A673 (cell line): Measurements from ENCODE around the gene DPM2. TPM values are rescaled to one million over a fixed set of nuclear protein-coding genes. Genes with fewer than 3 reads are reported as not detected.
A peak's percentile ranks its signal among the peaks of the same experiment; 100 is the strongest.

Experiments
- BruUV-seq: library from RNA; stranded (reverse); fragments of 400-500 nt; replicated peaks from 2 replicates; lab custom pipeline; 2021; lab: Mats Ljungman, UMichigan
- CTCF ChIA-PET: fragments of 300-600 bp; sonication (Branson Sonifier 250); formaldehyde crosslinking; loops from one replicate; lab custom pipeline; 2022; ENCODE audit warnings: antibody characterized with exemption; lab: Charles Lee
- POLR2A ChIA-PET: fragments of 300-600 bp; sonication (Branson Sonifier 250); formaldehyde crosslinking; loops from one replicate; lab custom pipeline; 2022; ENCODE audit warnings: antibody characterized with exemption; ENCODE audit not compliant: low non-redundant PET; lab: Charles Lee
- DNase-seq: peaks from one replicate; pipeline ENCODE4 v3.0.0-alpha.2; 2015; ENCODE audit warnings: low spot score
- H3K27ac ChIP-seq: fragments of 200-600 bp; sonication (generic); 2 replicates; pipeline ENCODE4 v1.5.1; 2016; ENCODE audit warnings: mixed run types, low read depth, mild to moderate bottlenecking, mixed read lengths, antibody characterized with exemption, low read length; ENCODE audit not compliant: poor library complexity, severe bottlenecking
- H3K27me3 ChIP-seq: fragments of 200-600 bp; sonication (generic); replicated peaks from 2 replicates; pipeline ENCODE4 v1.6.1; 2017; ENCODE audit warnings: mixed run types, low read depth, mild to moderate bottlenecking, mixed read lengths, antibody characterized with exemption, low read length; ENCODE audit not compliant: insufficient read depth, poor library complexity
- H3K36me3 ChIP-seq: fragments of 200-600 bp; sonication (generic); 2 replicates; pipeline ENCODE4 v1.6.1; 2016; ENCODE audit warnings: mixed run types, mild to moderate bottlenecking, mixed read lengths, antibody characterized with exemption, low read length; ENCODE audit not compliant: insufficient read depth, poor library complexity, severe bottlenecking
- H3K4me1 ChIP-seq: fragments of 200-600 bp; sonication (generic); 2 replicates; pipeline ENCODE4 v1.6.1; 2017; ENCODE audit warnings: mixed run types, mild to moderate bottlenecking, mixed read lengths, antibody characterized with exemption, low read length; ENCODE audit not compliant: insufficient read depth, poor library complexity, severe bottlenecking
- H3K4me3 ChIP-seq: fragments of 200-600 bp; sonication (generic); 2 replicates; pipeline ENCODE4 v1.5.1; 2016; ENCODE audit warnings: low read depth, mixed run types, mild to moderate bottlenecking, mixed read lengths, low read length; ENCODE audit not compliant: poor library complexity, severe bottlenecking
- H3K9me3 ChIP-seq: fragments of 200-600 bp; sonication (generic); 2 replicates; pipeline ENCODE4 v1.6.1; 2016; ENCODE audit warnings: mixed run types, low read depth, mild to moderate bottlenecking, mixed read lengths, antibody characterized with exemption, low read length; ENCODE audit not compliant: poor library complexity, severe bottlenecking
- EZH2 ChIP-seq: fragments of 200-600 bp; sonication (generic); IDR thresholded peaks from 2 replicates; pipeline ENCODE4 v1.6.1; 2017; ENCODE audit warnings: borderline replicate concordance, low read depth, mild to moderate bottlenecking, mixed read lengths, antibody characterized with exemption, low read length; ENCODE audit not compliant: poor library complexity, severe bottlenecking
- intact Hi-C: fragments of 100-400 bp; cut with micrococcal nuclease; formaldehyde crosslinking; loops from one replicate; pipeline ENCODE4 v1.10.0; 2022; ENCODE audit not compliant: unreplicated experiment
- total RNA-seq: library from RNA; stranded (reverse); gene quantifications from 2 replicates; pipeline ENCODE4 v1.2.3, GENCODE V29; 2021
- TF ChIP-seq, protein P1 (sequence below): fragments of 300-800, 200-600 bp; sonication (generic); conservative IDR thresholded peaks from 2 replicates; pipeline ENCODE4 v1.5.1; 2017; ENCODE audit warnings: low read depth, mild to moderate bottlenecking, antibody characterized with exemption, low read length, moderate library complexity, mixed read lengths

The DPM2 gene
- total RNA-seq, 1 experiment from 2014 or later, result 51.5 TPM

DNA sequence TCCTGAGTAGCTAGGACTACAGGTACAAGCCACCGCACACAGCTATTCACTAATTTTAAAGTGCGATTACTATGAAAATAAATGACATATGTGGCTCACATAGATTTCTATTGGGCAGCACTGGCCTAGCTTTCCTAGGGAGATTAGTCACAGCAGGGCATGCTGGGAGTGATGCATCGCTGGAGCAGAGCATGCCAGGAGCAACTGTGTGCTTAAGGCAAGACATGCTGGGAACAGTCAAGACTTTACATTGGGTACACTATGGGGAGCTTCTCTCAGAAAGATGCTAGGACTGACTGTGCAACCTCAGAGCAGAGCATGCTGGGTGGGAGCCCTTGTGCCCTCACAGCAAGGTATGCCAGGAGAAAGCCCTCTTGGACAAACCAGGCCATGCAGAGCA, 47.6 kb downstream of the DPM2 start:
- Histone ChIP-seq H3K27me3 (no peaks in the 10 kb centered on the region), H3K9me3 (peaks cover 11% of the 10 kb centered on the region), H3K4me3 (no peak overlapping the region), H3K4me1 (peaks cover 10% of the 10 kb centered on the region), H3K36me3 (peaks cover 63% of the 10 kb centered on the region), H3K27ac (no peak overlapping the region)
- no peak for DNase-seq
- CTCF ChIA-PET, result no interaction called here
- no TSS peak for BruUV-seq
- no peak for TF ChIP-seq EZH2
- TF ChIP-seq, protein P1, sequence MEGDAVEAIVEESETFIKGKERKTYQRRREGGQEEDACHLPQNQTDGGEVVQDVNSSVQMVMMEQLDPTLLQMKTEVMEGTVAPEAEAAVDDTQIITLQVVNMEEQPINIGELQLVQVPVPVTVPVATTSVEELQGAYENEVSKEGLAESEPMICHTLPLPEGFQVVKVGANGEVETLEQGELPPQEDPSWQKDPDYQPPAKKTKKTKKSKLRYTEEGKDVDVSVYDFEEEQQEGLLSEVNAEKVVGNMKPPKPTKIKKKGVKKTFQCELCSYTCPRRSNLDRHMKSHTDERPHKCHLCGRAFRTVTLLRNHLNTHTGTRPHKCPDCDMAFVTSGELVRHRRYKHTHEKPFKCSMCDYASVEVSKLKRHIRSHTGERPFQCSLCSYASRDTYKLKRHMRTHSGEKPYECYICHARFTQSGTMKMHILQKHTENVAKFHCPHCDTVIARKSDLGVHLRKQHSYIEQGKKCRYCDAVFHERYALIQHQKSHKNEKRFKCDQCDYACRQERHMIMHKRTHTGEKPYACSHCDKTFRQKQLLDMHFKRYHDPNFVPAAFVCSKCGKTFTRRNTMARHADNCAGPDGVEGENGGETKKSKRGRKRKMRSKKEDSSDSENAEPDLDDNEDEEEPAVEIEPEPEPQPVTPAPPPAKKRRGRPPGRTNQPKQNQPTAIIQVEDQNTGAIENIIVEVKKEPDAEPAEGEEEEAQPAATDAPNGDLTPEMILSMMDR, result no peak
- intact Hi-C loops, result no loop called here
- POLR2A ChIA-PET, result no interaction called here

DNA sequence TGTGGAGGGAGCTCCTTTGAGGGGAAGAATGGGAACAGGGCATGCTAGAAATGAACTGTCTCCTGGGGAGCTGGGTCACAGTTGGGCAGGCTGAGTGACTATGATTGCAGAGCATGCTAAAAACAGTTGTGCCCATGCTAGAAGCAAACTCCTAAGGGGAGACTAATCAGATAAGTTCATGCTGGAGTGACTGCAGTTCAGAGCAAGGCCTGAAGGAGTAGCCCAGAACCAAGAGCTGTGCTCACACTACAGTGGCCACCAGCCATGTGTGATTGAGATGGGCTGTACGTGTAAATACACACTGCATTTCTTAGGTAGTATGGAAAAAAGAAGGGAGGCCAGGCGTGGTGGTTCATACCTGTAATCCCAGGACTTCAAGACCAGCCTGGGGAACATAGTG, 49.9 kb downstream of the DPM2 start:
- CTCF ChIA-PET, result no interaction called here
- no peaks in the 10 kb centered on the region for H3K27me3 ChIP-seq
- TF ChIP-seq EZH2, result no peak
- TF ChIP-seq, protein P1, result no peak
- intact Hi-C loops, result no loop called here
- POLR2A ChIA-PET, result no interaction called here
- H3K9me3 ChIP-seq, result no peaks in the 10 kb centered on the region
- H3K4me3 ChIP-seq, result no peak overlapping the region
- no TSS peak for BruUV-seq
- H3K27ac ChIP-seq, result no peak overlapping the region
- H3K4me1 ChIP-seq, result peaks cover 29% of the 10 kb centered on the region
- peaks cover 40% of the 10 kb centered on the region for H3K36me3 ChIP-seq
- peak; percentile 34 for DNase-seq

DNA sequence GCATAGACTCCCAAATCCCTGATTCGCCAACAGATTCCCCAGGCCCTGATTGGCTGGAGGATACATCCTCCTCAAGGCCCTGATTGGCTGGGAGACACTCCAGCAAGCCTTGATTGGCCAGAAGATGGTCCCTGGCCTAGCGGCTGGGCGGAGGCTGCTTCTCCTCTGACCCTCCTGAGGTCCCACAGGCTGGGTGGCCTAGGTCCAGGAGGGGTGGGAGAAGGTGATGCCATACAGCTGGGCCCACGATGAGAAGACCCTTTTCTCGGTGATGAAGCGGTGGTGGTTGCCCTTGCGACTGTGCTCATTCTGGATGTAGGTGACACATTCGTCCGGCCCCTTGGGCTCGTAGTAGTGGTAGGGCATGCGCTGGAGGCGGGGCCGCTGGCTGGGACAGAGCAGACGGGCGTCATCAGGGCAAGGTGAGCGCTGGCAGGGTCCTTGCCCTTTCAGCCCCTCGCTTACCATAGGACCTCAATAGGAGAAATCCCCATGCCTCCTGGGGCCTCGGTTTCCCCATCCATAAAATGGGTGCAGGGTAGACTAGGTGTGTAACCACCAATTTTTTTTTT, 51.2 kb downstream of the DPM2 start:
- Histone ChIP-seq H3K9me3 (no peaks in the 10 kb centered on the region), H3K36me3 (peaks cover 33% of the 10 kb centered on the region), H3K27ac (no peak overlapping the region), H3K4me3 (no peak overlapping the region), H3K4me1 (peaks cover 32% of the 10 kb centered on the region), H3K27me3 (no peaks in the 10 kb centered on the region)
- TF ChIP-seq EZH2, result no peak
- TF ChIP-seq, protein P1, result no peak
- CTCF ChIA-PET, result no interaction called here
- DNase-seq, result peak; percentile 40
- POLR2A ChIA-PET, result no interaction called here
- intact Hi-C loops, result no loop called here
- BruUV-seq, result no TSS peak
